SHP77 treated with DMSO at 0.1 percent for 48 hours (cell line): ENCODE measurements around the gene SPRYD4.
A peak's percentile ranks its signal among the peaks of the same experiment; 100 is the strongest.
"Not testable (repeated sequence)": the region's sequence is repeated elsewhere in the genome, so short reads cannot be mapped to it uniquely, and the experiment has no call there.

Experiments
- DNase-seq: peaks from one replicate; lab custom pipeline; 2025; lab: John Stamatoyannopoulos, UW

SPRYD4 gene

GRCh38 chr12:56476972-56477432, 8.6 kb downstream of the SPRYD4 start:
- no peak for DNase-seq

DNA sequence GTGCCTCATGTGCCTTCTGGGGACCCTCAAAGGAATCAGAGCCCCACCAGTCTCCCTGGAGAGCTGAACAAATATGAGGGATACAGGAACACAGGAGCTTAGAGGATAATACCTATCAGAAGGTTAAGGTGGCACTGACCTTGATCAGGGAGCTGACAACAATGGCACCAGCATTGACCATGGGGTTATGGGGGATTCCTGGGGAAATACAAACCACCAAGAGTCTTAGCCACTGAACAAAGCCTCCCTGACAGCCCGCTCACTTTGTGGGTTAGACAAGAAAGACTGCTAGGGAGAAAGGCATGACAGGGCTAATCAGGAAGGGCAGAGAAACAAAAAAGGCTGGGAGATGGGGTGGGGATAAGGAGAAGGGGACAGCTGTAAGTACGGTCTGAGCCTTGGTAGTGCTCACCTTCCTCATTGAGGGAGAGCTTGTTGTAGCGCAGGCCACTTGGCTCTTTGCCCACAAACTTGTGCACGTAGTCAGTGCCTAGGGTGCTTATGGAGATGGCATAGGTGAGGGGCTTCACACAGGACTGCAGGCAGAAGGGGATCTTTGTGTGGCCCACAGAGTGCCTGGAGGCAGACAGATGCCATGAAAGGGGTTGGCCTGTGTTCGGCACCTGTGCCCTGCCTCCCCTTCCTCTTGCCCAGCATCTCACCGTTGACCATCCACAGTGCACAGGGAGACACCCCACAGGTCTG, 9.3 kb downstream of the SPRYD4 start:
- DNase-seq: no peak

DNA sequence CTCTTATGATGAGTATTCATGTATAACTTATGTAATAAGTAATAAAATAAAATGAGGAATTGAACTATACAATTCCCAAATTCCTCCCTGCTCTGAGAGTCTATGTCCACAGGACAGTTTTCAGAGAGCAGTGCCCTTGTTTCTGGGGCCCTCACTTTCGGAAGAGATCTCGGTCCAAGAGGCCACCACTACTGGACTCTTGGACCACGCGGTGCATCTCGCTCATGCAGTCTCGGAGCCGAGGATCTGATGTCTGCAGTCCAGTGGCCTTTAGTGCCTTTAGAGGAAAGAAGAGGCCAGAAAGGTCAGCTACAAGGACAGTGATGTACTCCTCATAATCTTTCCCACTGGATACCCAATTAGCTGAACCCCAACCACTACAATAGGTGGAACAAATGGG, 11.2 kb downstream of the SPRYD4 start:
- DNase-seq: no peak

DNA sequence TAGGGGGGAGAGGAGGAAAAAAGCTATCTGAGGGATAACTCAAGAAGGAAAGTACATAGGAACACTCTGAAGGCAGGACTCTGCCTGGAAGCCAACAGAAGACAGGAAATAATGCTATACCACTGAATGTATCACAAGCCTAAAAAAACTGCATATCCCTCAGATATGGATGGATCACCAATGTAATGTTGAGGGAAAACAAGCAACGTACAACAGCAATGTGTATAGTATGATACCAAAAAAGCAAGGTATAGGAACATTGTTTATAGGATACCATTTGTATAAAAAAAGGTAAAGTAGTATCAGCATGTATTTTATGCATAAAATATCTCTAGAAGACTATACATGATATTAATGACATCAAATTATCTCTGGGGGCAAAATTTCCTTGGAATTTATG, 16.2 kb downstream of the SPRYD4 start:
- DNase-seq: no peak

- no peak for DNase-seq
These were observed 18.3 kb downstream of the SPRYD4 start for GRCh38 chr12:56486694-56487093.

- DNase-seq: no peak
These were observed 19.2 kb downstream of the SPRYD4 start for GRCh38 chr12:56487448-56488040.

GRCh38 chr12:56488041-56488955, 19.9 kb downstream of the SPRYD4 start, which contains the start of gene GLS2:
GLS2 (minus strand) TSS chr12:56488161; CDS start chr12:56488118, 43 bp downstream.
- peak; percentile 84 for DNase-seq

DNA sequence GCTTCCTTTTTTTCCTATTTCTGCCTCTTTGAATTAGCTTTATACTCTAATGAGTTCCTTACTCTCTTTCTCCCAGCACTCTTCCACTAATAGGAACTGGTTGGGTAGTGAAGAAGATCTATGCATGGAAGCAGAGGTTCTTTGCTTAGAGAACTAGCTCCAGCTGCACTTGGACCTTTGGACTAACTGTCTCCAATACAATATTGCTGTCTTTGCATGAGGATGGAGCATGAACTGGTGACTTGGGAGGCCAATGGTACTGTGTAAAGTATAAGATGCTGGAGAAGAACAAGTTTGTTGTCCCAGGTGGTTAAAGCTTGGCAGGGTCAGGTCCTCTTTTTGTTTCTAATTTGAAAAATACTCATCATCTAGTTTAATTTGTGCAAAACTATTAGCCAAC, 22.0 kb downstream of the SPRYD4 start:
- no peak for DNase-seq

GRCh38 chr12:56493409-56494105, 25.2 kb downstream of the SPRYD4 start:
- not testable (repeated sequence) for DNase-seq

DNA sequence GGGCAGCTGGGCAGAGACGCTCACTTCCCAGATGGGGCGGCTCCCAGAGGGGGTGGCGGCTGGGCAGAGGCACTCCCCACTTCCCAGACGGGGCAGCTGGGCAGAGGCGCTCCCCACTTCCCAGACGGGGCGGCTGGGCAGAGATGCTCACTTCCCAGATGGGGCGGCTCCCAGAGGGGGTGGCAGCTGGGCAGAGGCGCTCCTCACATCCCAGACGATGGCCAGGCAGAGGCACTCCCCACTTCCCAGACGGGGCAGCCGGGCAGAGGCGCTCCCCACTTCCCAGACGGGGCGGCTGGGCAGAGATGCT, 25.7 kb downstream of the SPRYD4 start:
- DNase-seq: not testable (repeated sequence)

- DNase-seq: not testable (repeated sequence)
These were observed 26.1 kb downstream of the SPRYD4 start for GRCh38 chr12:56494481-56494880.

DNA sequence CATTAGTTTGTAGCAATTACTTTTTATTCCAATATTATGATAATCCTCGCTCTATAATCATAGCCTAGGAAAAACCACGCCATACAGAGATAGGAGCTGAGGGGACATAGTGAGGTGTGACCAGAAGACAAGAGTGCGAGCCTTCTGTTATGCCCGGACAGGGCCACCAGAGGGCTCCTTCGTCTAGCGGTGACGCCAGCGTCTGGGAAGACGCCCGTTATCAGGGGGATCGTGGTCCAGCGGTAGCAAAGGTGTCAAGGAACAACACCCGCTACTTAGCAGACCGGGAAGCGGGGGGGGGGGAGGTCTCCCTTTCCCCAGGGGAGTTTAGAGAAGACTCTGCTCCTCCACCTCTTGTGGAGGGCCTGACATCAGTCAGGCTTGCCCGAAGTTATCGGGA, 28.3 kb downstream of the SPRYD4 start:
- not testable (repeated sequence) for DNase-seq

- DNase-seq: not testable (repeated sequence)
These were observed 29.9 kb downstream of the SPRYD4 start for GRCh38 chr12:56498126-56498902.

- DNase-seq: not testable (repeated sequence)
These were observed 31.1 kb downstream of the SPRYD4 start for GRCh38 chr12:56499452-56499851.

DNA sequence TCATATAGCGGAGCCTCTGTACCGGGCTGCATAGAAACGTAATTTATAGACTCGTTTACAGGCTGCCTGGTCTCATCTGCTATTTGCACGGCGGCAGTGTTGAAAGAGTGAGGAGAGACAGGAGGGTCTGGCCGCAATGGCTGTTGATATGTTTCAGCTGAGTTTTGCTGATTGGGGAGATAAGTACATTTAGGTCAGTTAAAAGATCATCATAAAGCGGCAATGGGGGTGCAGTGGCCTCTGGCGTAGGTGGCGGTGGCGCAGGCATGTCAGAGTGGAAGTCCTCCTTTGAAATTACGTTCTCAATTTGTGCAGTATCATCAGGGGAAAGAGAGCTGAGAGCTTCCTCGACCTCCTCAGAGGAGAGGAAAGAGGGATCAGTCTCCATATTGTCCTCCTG, 31.5 kb downstream of the SPRYD4 start:
- not testable (repeated sequence) for DNase-seq

- no peak for DNase-seq
These were observed 42.4 kb downstream of the SPRYD4 start for GRCh38 chr12:56510786-56511185.

DNA sequence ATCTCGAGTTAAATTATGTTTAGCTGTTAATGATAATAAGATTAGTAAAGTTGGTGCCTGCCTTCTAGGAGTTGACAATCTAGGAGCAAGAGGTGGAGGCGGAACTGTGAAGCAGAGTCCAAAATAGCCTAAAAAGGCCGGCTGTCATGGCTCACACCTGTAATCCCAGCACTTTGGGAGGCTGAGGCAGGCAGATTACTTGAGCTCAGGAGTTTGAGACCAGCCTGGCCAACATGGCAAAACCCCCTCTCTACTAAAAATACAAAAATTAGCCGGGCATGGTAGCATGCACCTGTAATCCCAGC, 45.6 kb downstream of the SPRYD4 start:
- DNase-seq: not testable (repeated sequence)

DNA sequence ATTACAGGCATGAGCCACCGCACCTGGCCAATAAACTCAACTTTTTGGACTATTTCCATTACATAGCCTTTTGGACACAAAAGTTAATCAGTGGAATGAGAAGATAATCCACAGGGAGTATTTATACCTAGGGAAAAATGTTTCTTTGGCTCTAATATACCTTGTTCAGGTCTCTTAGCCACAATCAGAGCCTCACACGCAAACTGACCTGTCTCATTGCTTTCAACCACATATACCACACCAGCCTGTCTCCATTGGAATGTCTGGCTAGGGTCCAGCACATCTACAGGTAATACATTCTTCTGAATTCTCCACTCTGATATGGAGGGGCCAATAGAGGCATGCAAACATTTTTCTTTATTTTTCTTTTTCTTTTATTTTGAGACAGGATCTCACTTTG, 49.5 kb downstream of the SPRYD4 start:
- no peak for DNase-seq

GRCh38 chr12:56518570-56518969, 50.2 kb downstream of the SPRYD4 start:
- DNase-seq: no peak

DNA sequence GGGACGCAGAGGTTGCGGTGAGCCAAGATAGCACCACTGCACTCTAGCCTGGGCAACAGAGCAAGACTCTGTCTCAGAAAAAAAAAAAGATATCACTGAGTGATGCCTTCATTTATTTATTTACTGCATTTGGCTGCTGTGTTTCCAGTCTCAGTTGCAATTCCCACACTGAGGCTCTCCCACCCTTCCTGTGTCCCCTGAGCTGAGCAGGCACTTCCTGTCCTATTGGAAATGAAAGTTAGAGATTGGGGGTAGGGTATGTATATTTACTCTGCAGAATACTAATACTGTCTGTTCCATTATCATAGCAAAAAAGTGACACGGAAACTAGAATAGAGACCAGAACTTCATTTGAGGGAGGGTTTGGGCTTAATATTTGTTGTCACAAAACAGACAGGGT, 51.7 kb downstream of the SPRYD4 start:
- no peak for DNase-seq

GRCh38 chr12:56520506-56520905, 52.1 kb downstream of the SPRYD4 start:
- DNase-seq: no peak

DNA sequence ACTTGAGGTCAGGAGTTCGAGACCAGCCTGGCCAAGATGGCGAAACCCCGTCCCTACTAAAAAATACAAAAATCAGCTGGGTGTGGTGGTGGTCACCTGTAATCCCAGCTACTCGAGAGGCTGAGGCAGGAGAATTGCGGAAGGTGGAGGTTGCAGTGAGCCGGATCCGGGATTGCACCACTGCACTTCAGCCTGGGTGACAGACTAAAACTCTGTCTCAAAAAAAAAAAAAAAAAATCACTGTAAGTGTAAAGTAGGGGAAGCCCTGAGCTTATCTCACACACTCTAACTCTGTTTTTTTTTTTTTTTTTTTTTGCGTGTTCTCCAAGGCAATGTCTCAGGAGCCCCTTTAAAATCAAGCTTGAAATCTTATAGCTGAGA, 52.8 kb downstream of the SPRYD4 start:
- no peak for DNase-seq
